Chondrocyte (in vitro differentiated cells): ENCODE results near the gene EPHB1. TPM values are rescaled to one million over a fixed set of nuclear protein-coding genes. Genes with fewer than 3 reads are reported as not detected.
"Not testable (repeated sequence)": the region's sequence is repeated elsewhere in the genome, so short reads cannot be mapped to it uniquely, and the experiment has no call there.

Experiments used
- DNase-seq: peaks from one replicate; pipeline ENCODE4 v3.0.0; 2021; ENCODE audit warnings: mixed read lengths, low spot score
- H3K27ac Mint-ChIP-seq: one replicate; pipeline ENCODE4 v1.8.0; 2021; ENCODE audit warnings: mild to moderate bottlenecking, moderate library complexity, mixed read lengths; ENCODE audit not compliant: unreplicated experiment
- H3K27me3 Mint-ChIP-seq: 2 replicates; pipeline ENCODE4 v1.8.0; 2021; ENCODE audit warnings: low read depth, mixed read lengths
- H3K36me3 Mint-ChIP-seq: 2 replicates; pipeline ENCODE4 v1.8.0; 2021; ENCODE audit warnings: low read depth, mixed read lengths
- H3K4me1 Mint-ChIP-seq: 2 replicates; pipeline ENCODE4 v1.8.0; 2021; ENCODE audit warnings: low read depth, mild to moderate bottlenecking, mixed read lengths
- H3K4me3 Mint-ChIP-seq: one replicate; pipeline ENCODE4 v1.8.0; 2021; ENCODE audit warnings: mild to moderate bottlenecking, moderate library complexity, mixed read lengths; ENCODE audit not compliant: unreplicated experiment
- H3K9me3 Mint-ChIP-seq: 2 replicates; pipeline ENCODE4 v1.8.0; 2021; ENCODE audit warnings: low read depth, mixed read lengths
- total RNA-seq: library from RNA; stranded (reverse); gene quantifications from 3 replicates; pipeline ENCODE4 v1.2.1, GENCODE V29; 2021
- TF ChIP-seq, protein P1 (sequence below): fragments of 200-600 bp; sonication (generic); IDR thresholded peaks from 2 replicates; pipeline ENCODE4 v1.5.0; 2021; ENCODE audit warnings: antibody characterized with exemption, mild to moderate bottlenecking, moderate library complexity

Gene EPHB1
- total RNA-seq, 1 donor from 2014 or later: 1.7 TPM

DNA sequence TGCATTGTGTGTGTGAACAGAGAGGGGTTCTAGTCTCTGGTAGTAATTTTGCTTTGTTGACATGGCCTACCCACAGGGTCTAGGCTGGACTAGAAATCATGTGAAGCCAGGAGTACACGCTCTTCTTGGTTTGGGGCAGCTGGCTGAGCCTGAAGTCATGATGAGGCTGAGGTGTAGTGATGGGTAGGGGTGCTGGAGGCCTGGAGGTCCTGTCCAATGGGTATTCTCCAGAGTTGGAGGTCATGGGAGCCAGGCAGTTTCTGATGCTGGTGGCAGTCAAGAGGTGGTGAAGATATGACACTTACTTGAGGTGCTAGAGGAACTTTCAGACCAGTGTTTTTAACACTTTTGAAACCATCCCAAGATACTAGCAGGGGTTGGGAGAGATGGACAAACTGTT, 18.5 kb upstream of the EPHB1 start:
- no peaks in the 10 kb centered on the region for H3K4me1 Mint-ChIP-seq
- no peaks in the 10 kb centered on the region for H3K36me3 Mint-ChIP-seq
- H3K4me3 Mint-ChIP-seq: no peak overlapping the region
- no peak for DNase-seq
- peaks cover 11% of the 10 kb centered on the region for H3K27me3 Mint-ChIP-seq
- no peak overlapping the region for H3K27ac Mint-ChIP-seq
- TF ChIP-seq, protein P1, sequence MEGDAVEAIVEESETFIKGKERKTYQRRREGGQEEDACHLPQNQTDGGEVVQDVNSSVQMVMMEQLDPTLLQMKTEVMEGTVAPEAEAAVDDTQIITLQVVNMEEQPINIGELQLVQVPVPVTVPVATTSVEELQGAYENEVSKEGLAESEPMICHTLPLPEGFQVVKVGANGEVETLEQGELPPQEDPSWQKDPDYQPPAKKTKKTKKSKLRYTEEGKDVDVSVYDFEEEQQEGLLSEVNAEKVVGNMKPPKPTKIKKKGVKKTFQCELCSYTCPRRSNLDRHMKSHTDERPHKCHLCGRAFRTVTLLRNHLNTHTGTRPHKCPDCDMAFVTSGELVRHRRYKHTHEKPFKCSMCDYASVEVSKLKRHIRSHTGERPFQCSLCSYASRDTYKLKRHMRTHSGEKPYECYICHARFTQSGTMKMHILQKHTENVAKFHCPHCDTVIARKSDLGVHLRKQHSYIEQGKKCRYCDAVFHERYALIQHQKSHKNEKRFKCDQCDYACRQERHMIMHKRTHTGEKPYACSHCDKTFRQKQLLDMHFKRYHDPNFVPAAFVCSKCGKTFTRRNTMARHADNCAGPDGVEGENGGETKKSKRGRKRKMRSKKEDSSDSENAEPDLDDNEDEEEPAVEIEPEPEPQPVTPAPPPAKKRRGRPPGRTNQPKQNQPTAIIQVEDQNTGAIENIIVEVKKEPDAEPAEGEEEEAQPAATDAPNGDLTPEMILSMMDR: no peak
- no peaks in the 10 kb centered on the region for H3K9me3 Mint-ChIP-seq

DNA sequence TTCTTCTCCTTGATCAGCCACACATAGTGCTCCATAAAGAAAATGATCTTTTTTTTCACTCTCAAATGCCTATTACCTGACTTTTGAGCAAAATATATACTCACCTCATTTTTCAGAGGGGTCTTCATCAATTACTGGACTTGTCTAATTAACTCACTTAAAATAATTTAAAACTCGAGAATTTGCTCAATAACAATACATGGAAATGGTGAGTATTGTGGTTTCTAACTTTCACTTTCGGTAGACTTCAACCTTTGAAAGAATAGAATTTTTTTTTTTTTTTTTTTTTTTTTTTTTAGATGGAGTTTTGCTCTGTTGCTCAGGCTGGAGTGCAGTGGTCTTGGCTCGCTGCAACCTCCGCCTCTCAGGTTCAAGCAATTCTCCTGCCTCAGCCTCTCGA, 17.7 kb upstream of the EPHB1 start:
- H3K27ac Mint-ChIP-seq: no peak overlapping the region

DNA sequence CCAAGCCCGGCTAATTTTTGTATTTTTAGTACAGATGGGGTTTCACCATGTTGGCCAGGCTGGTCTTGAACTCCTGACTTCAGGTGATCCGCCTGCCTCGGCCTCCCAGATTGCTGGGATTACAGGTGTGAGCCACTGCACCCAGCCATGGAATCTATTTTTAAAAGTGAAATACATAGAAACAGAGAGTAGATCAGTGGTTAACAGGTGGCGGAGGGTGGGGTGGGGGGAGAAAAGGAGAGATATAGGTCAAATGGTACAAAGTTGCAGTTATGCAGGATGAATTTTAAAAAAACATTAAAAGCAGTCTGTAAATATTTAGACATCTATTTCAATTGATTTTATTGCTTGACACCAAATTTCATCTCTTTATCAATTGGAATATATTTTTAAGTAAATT, 6.8 kb upstream of the EPHB1 start:
- not testable (repeated sequence) for H3K4me1 Mint-ChIP-seq, H3K9me3 Mint-ChIP-seq, H3K27ac Mint-ChIP-seq, H3K36me3 Mint-ChIP-seq, DNase-seq, H3K4me3 Mint-ChIP-seq
- peaks cover 35% of the 10 kb centered on the region for H3K27me3 Mint-ChIP-seq

More for the DNA sequence above, 17.7 kb upstream of the EPHB1 start:
- no peaks in the 10 kb centered on the region for H3K4me1 Mint-ChIP-seq
- TF ChIP-seq, protein P1: no peak
- no peak for DNase-seq
- no peak overlapping the region for H3K4me3 Mint-ChIP-seq
- no peaks in the 10 kb centered on the region for H3K9me3 Mint-ChIP-seq
- peaks cover 11% of the 10 kb centered on the region for H3K27me3 Mint-ChIP-seq
- H3K36me3 Mint-ChIP-seq: no peaks in the 10 kb centered on the region

DNA sequence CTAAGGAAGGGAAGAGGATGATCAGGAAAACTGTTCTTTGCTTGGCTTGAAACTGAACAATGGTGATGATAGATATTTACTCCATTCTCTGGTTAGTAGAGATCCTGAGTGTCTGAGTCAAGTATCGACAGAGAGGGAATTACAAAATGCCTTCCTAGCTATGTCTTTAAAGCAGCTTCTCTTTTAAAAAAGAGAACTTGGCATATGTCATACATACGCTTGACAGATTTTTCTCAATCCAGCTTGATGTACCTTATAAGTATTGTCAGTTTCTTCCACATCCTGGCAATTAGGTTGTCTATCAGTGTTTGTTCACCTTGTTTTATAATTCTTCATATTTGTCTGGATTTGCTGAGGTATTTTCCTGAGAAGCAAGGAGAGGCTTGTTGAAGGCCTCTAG, 5.0 kb upstream of the EPHB1 start:
- no peak overlapping the region for H3K27ac Mint-ChIP-seq
- no peak overlapping the region for H3K4me3 Mint-ChIP-seq
- H3K27me3 Mint-ChIP-seq: peaks cover 37% of the 10 kb centered on the region
- DNase-seq: no peak
- TF ChIP-seq, protein P1: no peak
- H3K36me3 Mint-ChIP-seq: no peaks in the 10 kb centered on the region
- H3K9me3 Mint-ChIP-seq: peaks cover 3% of the 10 kb centered on the region
- H3K4me1 Mint-ChIP-seq: peaks cover under 1% of the 10 kb centered on the region

DNA sequence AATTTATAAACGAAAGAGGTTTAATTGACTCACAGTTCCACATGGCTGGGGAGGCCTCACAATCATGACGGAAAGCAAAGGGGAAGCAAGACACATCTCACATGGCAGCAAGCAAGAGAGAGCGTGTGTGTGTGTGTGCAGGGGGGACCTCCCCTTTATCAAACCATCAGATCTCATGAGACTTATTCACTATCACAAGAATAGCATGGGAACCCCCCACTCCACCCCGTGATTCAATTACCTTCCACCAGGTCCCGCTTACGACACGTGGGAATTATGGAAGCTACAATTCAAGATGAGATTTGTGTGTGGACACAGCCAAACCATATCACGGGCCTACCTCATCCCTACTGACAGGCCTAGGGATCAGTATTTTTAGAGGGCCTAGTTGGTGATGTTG, 3.1 kb upstream of the EPHB1 start:
- Mint-ChIP-seq H3K9me3 (peaks cover 3% of the 10 kb centered on the region), H3K4me1 (peaks cover 6% of the 10 kb centered on the region), H3K4me3 (no peak overlapping the region), H3K27me3 (peaks cover 37% of the 10 kb centered on the region), H3K36me3 (no peaks in the 10 kb centered on the region), H3K27ac (no peak overlapping the region)
- DNase-seq: no peak
- TF ChIP-seq, protein P1: no peak

DNA sequence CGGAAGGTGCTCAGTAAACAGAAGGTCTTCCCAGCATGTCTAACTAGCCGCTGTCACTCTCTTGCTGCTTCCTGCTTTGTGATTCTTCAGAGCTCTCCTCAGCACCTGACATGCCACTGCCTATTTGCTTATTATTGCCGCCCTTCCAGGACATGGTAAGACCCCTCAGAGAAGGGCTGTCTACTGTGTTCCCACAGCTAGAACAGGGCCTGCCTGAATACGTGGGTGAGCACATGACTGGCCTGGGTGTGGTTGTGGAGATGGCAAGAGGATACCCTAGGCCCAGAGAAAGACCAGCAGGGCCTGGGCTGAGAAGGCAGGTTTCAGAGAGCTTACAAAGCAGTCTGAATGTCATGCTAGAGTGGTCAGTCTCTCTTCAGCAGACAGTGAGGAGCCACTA, 2.4 kb upstream of the EPHB1 start:
- Mint-ChIP-seq H3K4me3 (no peak overlapping the region), H3K4me1 (peaks cover 11% of the 10 kb centered on the region)

More for the DNA sequence above, 2.4 kb upstream of the EPHB1 start:
- Mint-ChIP-seq H3K36me3 (no peaks in the 10 kb centered on the region), H3K27me3 (peaks cover 38% of the 10 kb centered on the region), H3K9me3 (no peaks in the 10 kb centered on the region), H3K27ac (no peak overlapping the region)
- TF ChIP-seq, protein P1: no peak
- DNase-seq: no peak
